Liver (tissue), 9 donors: ENCODE data around the gene SCN8A. TPM values are rescaled to one million over a fixed set of nuclear protein-coding genes. Genes with fewer than 3 reads are reported as not detected.

Experiments used
- DNase-seq: peaks from one replicate; pipeline ENCODE4 v3.0.0-alpha.2; 2017; ENCODE audit warnings: low spot score
- H3K27ac ChIP-seq, 2 donors: one replicate each; pipeline ENCODE4 v1.7.0; 2013; ENCODE audit warnings: inconsistent platforms in 2 of 2, low read length in 2 of 2, control low read depth in 1 of 2, low read depth in 1 of 2, mild to moderate bottlenecking in 1 of 2
- H3K27me3 ChIP-seq, 4 donors: one replicate each; pipeline versions ENCODE4 v1.6.1 to v1.7.0; 2013; ENCODE audit warnings: low read length in 3 of 4, inconsistent platforms in 1 of 4, mild to moderate bottlenecking in 1 of 4, moderate library complexity in 1 of 4; ENCODE audit not compliant: control insufficient read depth in 4 of 4, insufficient read depth in 4 of 4
- H3K36me3 ChIP-seq, 4 donors: one replicate each; pipeline versions ENCODE4 v1.6.1 to v1.7.0; 2013; ENCODE audit warnings: low read length in 3 of 4, mild to moderate bottlenecking in 3 of 4, low read depth in 1 of 4, moderate library complexity in 1 of 4; ENCODE audit not compliant: control insufficient read depth in 4 of 4, insufficient read depth in 3 of 4
- H3K4me1 ChIP-seq, 4 donors: one replicate each; pipeline versions ENCODE4 v1.6.1 to v1.7.0; 2013; ENCODE audit warnings: low read length in 3 of 4, mild to moderate bottlenecking in 3 of 4, moderate library complexity in 1 of 4; ENCODE audit not compliant: control insufficient read depth in 4 of 4, insufficient read depth in 4 of 4
- H3K4me3 ChIP-seq, 3 donors: one replicate each; pipeline versions ENCODE4 v1.6.1 to v1.7.0; 2013; ENCODE audit warnings: low read length in 3 of 3, control low read depth in 1 of 3, low read depth in 1 of 3, mild to moderate bottlenecking in 1 of 3
- H3K9ac ChIP-seq, 2 donors: one replicate each; pipeline ENCODE4 v1.7.0; 2013; ENCODE audit warnings: low read length in 2 of 2, mild to moderate bottlenecking in 2 of 2, moderate library complexity in 2 of 2, control low read depth in 1 of 2, low read depth in 1 of 2
- H3K9me3 ChIP-seq, 4 donors: one replicate each; pipeline versions ENCODE4 v1.6.1 to v1.7.0; 2013; ENCODE audit warnings: low read length in 3 of 4; ENCODE audit not compliant: control insufficient read depth in 4 of 4
- ATF3 ChIP-seq: IDR thresholded peaks from 2 replicates; pipeline ENCODE4 v1.6.1; 2016; ENCODE audit warnings: antibody characterized with exemption
- CTCF ChIP-seq: fragments of 150-350 bp; IDR thresholded peaks from 2 replicates; pipeline ENCODE4 v1.5.1; 2017; ENCODE audit warnings: improper control_type of control experiment, low read depth, low read length; ENCODE audit not compliant: missing input control
- EGR1 ChIP-seq, 2 donors: IDR thresholded peaks; 2 replicates each; pipeline ENCODE4 v1.6.1; 2016 to 2018; ENCODE audit warnings: antibody characterized with exemption in 2 of 2, low read depth in 2 of 2
- FOXA1 ChIP-seq: IDR thresholded peaks from 2 replicates; pipeline ENCODE4 v1.6.1; 2016; ENCODE audit warnings: antibody characterized with exemption
- FOXA2 ChIP-seq: IDR thresholded peaks from 2 replicates; pipeline ENCODE4 v1.6.1; 2016; ENCODE audit warnings: antibody characterized with exemption
- GABPA ChIP-seq, 2 donors: IDR thresholded peaks in 1 of 2; conservative IDR thresholded peaks in 1 of 2; 2 replicates each; pipeline ENCODE4 v1.6.1; 2016; ENCODE audit warnings: antibody characterized with exemption in 2 of 2, mild to moderate bottlenecking in 1 of 2, moderate library complexity in 1 of 2
- HNF4A ChIP-seq, 2 donors: conservative IDR thresholded peaks; 2 replicates each; pipeline ENCODE4 v1.6.1; 2016; ENCODE audit warnings: antibody characterized with exemption in 2 of 2, mild to moderate bottlenecking in 2 of 2
- HNF4G ChIP-seq: IDR thresholded peaks from 2 replicates; pipeline ENCODE4 v1.6.1; 2016; ENCODE audit warnings: antibody characterized with exemption
- JUND ChIP-seq, 2 donors: IDR thresholded peaks; 2 replicates each; pipeline ENCODE4 v1.6.1; 2016; ENCODE audit warnings: antibody characterized with exemption in 2 of 2
- MAX ChIP-seq: IDR thresholded peaks from 2 replicates; pipeline ENCODE4 v1.6.1; 2016; ENCODE audit warnings: antibody characterized with exemption
- NR2F2 ChIP-seq: IDR thresholded peaks from 2 replicates; pipeline ENCODE4 v1.6.1; 2016; ENCODE audit warnings: antibody characterized with exemption
- REST ChIP-seq: IDR thresholded peaks from 2 replicates; pipeline ENCODE4 v1.6.1; 2016; ENCODE audit warnings: antibody characterized with exemption, mild to moderate bottlenecking
- RXRA ChIP-seq, 2 donors: IDR thresholded peaks; 2 replicates each; pipeline ENCODE4 v1.6.1; 2017 to 2018; ENCODE audit warnings: antibody characterized with exemption in 2 of 2, mild to moderate bottlenecking in 1 of 2
- SP1 ChIP-seq: IDR thresholded peaks from 2 replicates; pipeline ENCODE4 v1.6.1; 2018; ENCODE audit warnings: antibody characterized with exemption, mild to moderate bottlenecking
- TAF1 ChIP-seq: conservative IDR thresholded peaks from 2 replicates; pipeline ENCODE4 v1.6.1; 2016; ENCODE audit warnings: antibody characterized with exemption, mild to moderate bottlenecking
- ZBTB33 ChIP-seq: IDR thresholded peaks from 2 replicates; pipeline ENCODE4 v1.6.1; 2016; ENCODE audit warnings: antibody characterized with exemption
- WGBS: extraction: QIAGEN DNeasy Blood & Tissue Kit; methylation state at CpG from one replicate; pipeline ENCODE4 v1.1.7; 2013; 5-methylcytosine and 5-hydroxymethylcytosine counted together
- polyA plus RNA-seq, 2 donors: library from polyadenylated mRNA; stranded (reverse) in 1 of 2; unstranded in 1 of 2; fragments of 200-250 nt in 1 of 2; fragments of >200 nt in 1 of 2; fragmentation: Nextera tagmentation in 1 of 2; extraction: Ambion mirVana in 1 of 2; gene quantifications; one replicate each; pipeline versions ENCODE4 v1.2.1 to v1.2.3, GENCODE V29; 2013 to 2015
- total RNA-seq, 2 donors: library from RNA; depleted of rRNA; stranded (reverse); fragments of >200 nt; gene quantifications; one replicate each; pipeline ENCODE4 v1.2.3, GENCODE V29; 2014
- donor health status: healthy.
- donor health status: healthy.
- donor health status: healthy.
- donor health status: healthy.
- donor health status: healthy.

Gene SCN8A
- total and polyA plus RNA-seq, 4 donors = 0.84 to 12.7 (median 3.8) TPM

- TF ChIP-seq FOXA2 (no peak), GABPA (IDR thresholded peaks at IDR 0.05 in 1 of 2, conservative IDR thresholded peaks at IDR 0.05 in 1 of 2) (no peak), ZBTB33 (no peak), JUND (IDR thresholded peaks at IDR 0.05) (no peak), MAX (no peak)
Measured at GRCh38 chr12:51840966-51841365, 249.9 kb downstream of the SCN8A start (continued).

GRCh38 chr12:51841727-51842126, 250.7 kb downstream of the SCN8A start:
- Histone ChIP-seq H3K4me3 (no peak overlapping the region), H3K9me3 (no peaks in the 10 kb centered on the region), H3K36me3 (no peaks in the 10 kb centered on the region), H3K27ac (no peak overlapping the region), H3K4me1 (peaks cover 0 to 3% (median under 1%) of the 10 kb centered on the region in 4 donors), H3K27me3 (peaks cover 0 to 7% (median 0%) of the 10 kb centered on the region in 4 donors), H3K9ac (no peak overlapping the region)
- DNase-seq = no peak
- TF ChIP-seq MAX = no peak
- no peak for TF ChIP-seq CTCF
- no peak for TF ChIP-seq ZBTB33
- no peak for TF ChIP-seq SP1
- TF ChIP-seq NR2F2 = no peak
- no peak for TF ChIP-seq REST
- no peak for TF ChIP-seq EGR1 (IDR thresholded peaks at IDR 0.05; ENCODE audit: low read depth in 2 of 2)
- no peak for TF ChIP-seq RXRA (IDR thresholded peaks at IDR 0.05)
- no peak for TF ChIP-seq GABPA (IDR thresholded peaks at IDR 0.05 in 1 of 2, conservative IDR thresholded peaks at IDR 0.05 in 1 of 2)
- TF ChIP-seq HNF4G = no peak
- no peak for TF ChIP-seq TAF1
- TF ChIP-seq FOXA1 = no peak
- TF ChIP-seq JUND (IDR thresholded peaks at IDR 0.05) = no peak
- no peak for TF ChIP-seq ATF3
- TF ChIP-seq HNF4A (conservative IDR thresholded peaks at IDR 0.05) = no peak
- 84% methylated on average over 6 of the region's 6 CpGs for WGBS
